Spleen (tissue), 7 donors: ENCODE measurements around the gene NR0B2.

ENCODE experiments used
- CTCF ChIP-seq, 11 experiments: fragments of 200-600 bp in 7 of 11; fragments of 450-650 bp in 4 of 11; sonication (generic) in 4 of 11; IDR thresholded peaks in 8 of 11; conservative IDR thresholded peaks in 3 of 11; 1 replicate in 7 of 11; 2 replicates in 4 of 11; pipeline versions ENCODE4 v1.4.0 to v1.8.0; 2016 to 2021; ENCODE audit warnings: antibody characterized with exemption in 11 of 11, inconsistent platforms in 4 of 11, mild to moderate bottlenecking in 1 of 11
- POLR2A ChIP-seq, 3 donors: fragments of 450-650 bp; IDR thresholded peaks; one replicate each; pipeline ENCODE4 v1.5.1; 2017; ENCODE audit warnings: antibody characterized with exemption in 3 of 3, mild to moderate bottlenecking in 1 of 3
- POLR2AphosphoS5 ChIP-seq, 3 donors: sonication (generic); formaldehyde crosslinking; IDR thresholded peaks; one replicate each; pipeline ENCODE4 v1.5.1; 2017; ENCODE audit warnings: antibody characterized with exemption in 3 of 3
- donor health status: DM: no; HTN: no; CAD: no; lungs with moderate emphysema.
- donor health status: DM: no; HTN: no; CAD: no.
- donor health status: DM: no; HTN: no; CAD: no.

DNA sequence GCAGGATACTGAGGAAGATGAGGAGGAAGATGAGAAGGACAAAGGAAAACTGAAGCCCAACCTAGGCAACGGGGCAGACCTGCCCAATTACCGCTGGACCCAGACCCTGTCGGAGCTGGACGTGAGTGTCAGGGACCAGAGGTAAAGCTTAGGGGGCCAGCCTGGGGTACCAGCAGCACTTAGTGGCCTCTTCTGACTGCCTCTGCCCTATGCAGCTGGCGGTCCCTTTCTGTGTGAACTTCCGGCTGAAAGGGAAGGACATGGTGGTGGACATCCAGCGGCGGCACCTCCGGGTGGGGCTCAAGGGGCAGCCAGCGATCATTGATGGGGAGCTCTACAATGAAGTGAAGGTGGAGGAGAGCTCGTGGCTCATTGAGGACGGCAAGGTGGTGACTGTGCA, 28.9 kb upstream of the NR0B2 start:
- TF ChIP-seq CTCF (IDR thresholded peaks at IDR 0.05 in 8 of 11, conservative IDR thresholded peaks at IDR 0.05 in 3 of 11): no peak
- no peak for TF ChIP-seq POLR2A (IDR thresholded peaks at IDR 0.05)
- peak in 1 of 3 donors; percentile 25 for TF ChIP-seq POLR2AphosphoS5 (IDR thresholded peaks at IDR 0.05)
